Measurements from ENCODE around the gene SLC6A11.

The SLC6A11 gene

GRCh38 chr3:10890665-10891064, 74.6 kb downstream of the SLC6A11 start:
- DNase-seq, result no peak

GRCh38 chr3:10892622-10893021, 76.6 kb downstream of the SLC6A11 start:
- no peak for DNase-seq

- no peak for DNase-seq
Observed at GRCh38 chr3:10901296-10901945, 85.4 kb downstream of the SLC6A11 start.

- DNase-seq, result no peak
Observed at GRCh38 chr3:10907262-10907661, 91.2 kb downstream of the SLC6A11 start.

GRCh38 chr3:10910367-10910766, 94.3 kb downstream of the SLC6A11 start:
- no peak for DNase-seq

- no peak for DNase-seq
Observed at GRCh38 chr3:10911350-10912002, 95.4 kb downstream of the SLC6A11 start.

GRCh38 chr3:10912786-10913185, 96.8 kb downstream of the SLC6A11 start:
- DNase-seq, result no peak

GRCh38 chr3:10915376-10915775, 99.3 kb downstream of the SLC6A11 start:
- DNase-seq, result no peak

- no peak for DNase-seq
Observed at GRCh38 chr3:10917176-10917575, 101.1 kb downstream of the SLC6A11 start.

- DNase-seq, result no peak
Observed at GRCh38 chr3:10918011-10918410, 102.0 kb downstream of the SLC6A11 start.

- DNase-seq, result no peak
Observed at GRCh38 chr3:10919636-10920035, 103.6 kb downstream of the SLC6A11 start.

- DNase-seq, result no peak
Observed at GRCh38 chr3:10925436-10926255, 109.6 kb downstream of the SLC6A11 start.

- DNase-seq, result no peak
Observed at GRCh38 chr3:10926256-10926810, 110.3 kb downstream of the SLC6A11 start.

GRCh38 chr3:10926811-10927521, 110.9 kb downstream of the SLC6A11 start:
- no peak for DNase-seq

GRCh38 chr3:10927551-10927950, 111.5 kb downstream of the SLC6A11 start:
- DNase-seq, result no peak

GRCh38 chr3:10928407-10928960, 112.5 kb downstream of the SLC6A11 start:
- DNase-seq, result no peak

GRCh38 chr3:10928961-10929471, 113.0 kb downstream of the SLC6A11 start:
- DNase-seq, result no peak

GRCh38 chr3:10929978-10930665, 114.1 kb downstream of the SLC6A11 start:
- no peak for DNase-seq

- DNase-seq, result no peak
Observed at GRCh38 chr3:10930666-10931040, 114.6 kb downstream of the SLC6A11 start.

GRCh38 chr3:10932596-10932995, 116.6 kb downstream of the SLC6A11 start:
- DNase-seq, result no peak

GRCh38 chr3:10933021-10933420, 117.0 kb downstream of the SLC6A11 start:
- DNase-seq, result no peak

- DNase-seq, result no peak
Observed at GRCh38 chr3:10933470-10933804, 117.4 kb downstream of the SLC6A11 start.
